Left lung (tissue), 10 donors: ENCODE results near the gene CUX1. TPM values are rescaled to one million over a fixed set of nuclear protein-coding genes. Genes with fewer than 3 reads are reported as not detected.
"Not testable (repeated sequence)": the region's sequence is repeated elsewhere in the genome, so short reads cannot be mapped to it uniquely, and the experiment has no call there.

Experiments used
- ATAC-seq: fragments of 200-7000 bp; cut with Tn5 transposase; one replicate; pipeline ENCODE4 v1.9.1; 2020; ENCODE audit warnings: moderate library complexity
- DNase-seq, 4 donors: peaks; one replicate each; pipeline ENCODE4 v3.0.0-alpha.2; 2013 to 2020
- H3K27ac ChIP-seq, 2 donors: fragments of 200-600 bp; sonication (generic) in 1 of 2; one replicate each; pipeline versions ENCODE4 v1.5.0 to v1.8.0; 2020 to 2021
- H3K27me3 ChIP-seq, 2 donors: fragments of 200-600 bp; sonication (generic) in 1 of 2; one replicate each; pipeline versions ENCODE4 v1.5.0 to v1.8.0; 2020 to 2021
- H3K36me3 ChIP-seq, 2 donors: fragments of 200-600 bp; sonication (generic) in 1 of 2; one replicate each; pipeline versions ENCODE4 v1.5.0 to v1.8.0; 2020 to 2021
- H3K4me1 ChIP-seq, 2 donors: fragments of 200-600 bp; one replicate each; pipeline ENCODE4 v1.8.0; 2021
- H3K4me3 ChIP-seq, 2 donors: fragments of 200-600 bp; sonication (generic) in 1 of 2; one replicate each; pipeline versions ENCODE4 v1.5.0 to v1.8.0; 2020 to 2021; ENCODE audit warnings: mild to moderate bottlenecking in 1 of 2
- H3K9me3 ChIP-seq, 2 donors: fragments of 200-600 bp; sonication (generic) in 1 of 2; one replicate each; pipeline versions ENCODE4 v1.5.0 to v1.8.0; 2020 to 2021
- intact Hi-C, 2 donors: fragments of 100-400 bp; cut with DNase I; formaldehyde crosslinking; loops; one replicate each; pipeline versions ENCODE4 v1.11.2 to v1.14.2; 2022
- polyA plus RNA-seq, 6 donors: library from polyadenylated mRNA; unstranded; fragments of 120-200 nt; gene quantifications; one replicate each; pipeline ENCODE4 v1.2.1, GENCODE V29; 2013; ENCODE audit not compliant: insufficient read length in 6 of 6
- total RNA-seq, 2 donors: library from RNA; stranded (reverse); fragmentation: NEBNext Ultra II Directional; extraction: Animal tissue kit (Norgen Biotek cat#: 25700); gene quantifications; one replicate each; pipeline ENCODE4 v1.2.1, GENCODE V29; 2021
- TF ChIP-seq, protein P1 (sequence below), 2 donors: fragments of 200-600 bp; sonication (generic) in 1 of 2; IDR thresholded peaks; one replicate each; pipeline versions ENCODE4 v1.5.0 to v1.8.0; 2021; ENCODE audit warnings: antibody characterized with exemption in 2 of 2
- donor health status: DM: no; HTN: yes; CAD: no.
- donor health status: DM: no; HTN: no; CAD: no.

CUX1 gene
- total and polyA plus RNA-seq, 8 donors, result 86.4 to 157 (median 96.4) TPM

GRCh38 chr7:101987494-101987893, 170.1 kb downstream of the CUX1 start:
- ATAC-seq (no peak), DNase-seq (no peak)
- no peak overlapping the region for H3K27ac ChIP-seq
- no peaks in the 10 kb centered on the region for H3K27me3 ChIP-seq
- peaks cover 0 to 4% of the 10 kb centered on the region in 2 donors for H3K36me3 ChIP-seq
- no peaks in the 10 kb centered on the region for H3K9me3 ChIP-seq
- peaks cover 0 to 14% of the 10 kb centered on the region in 2 donors for H3K4me1 ChIP-seq
- TF ChIP-seq, protein P1, sequence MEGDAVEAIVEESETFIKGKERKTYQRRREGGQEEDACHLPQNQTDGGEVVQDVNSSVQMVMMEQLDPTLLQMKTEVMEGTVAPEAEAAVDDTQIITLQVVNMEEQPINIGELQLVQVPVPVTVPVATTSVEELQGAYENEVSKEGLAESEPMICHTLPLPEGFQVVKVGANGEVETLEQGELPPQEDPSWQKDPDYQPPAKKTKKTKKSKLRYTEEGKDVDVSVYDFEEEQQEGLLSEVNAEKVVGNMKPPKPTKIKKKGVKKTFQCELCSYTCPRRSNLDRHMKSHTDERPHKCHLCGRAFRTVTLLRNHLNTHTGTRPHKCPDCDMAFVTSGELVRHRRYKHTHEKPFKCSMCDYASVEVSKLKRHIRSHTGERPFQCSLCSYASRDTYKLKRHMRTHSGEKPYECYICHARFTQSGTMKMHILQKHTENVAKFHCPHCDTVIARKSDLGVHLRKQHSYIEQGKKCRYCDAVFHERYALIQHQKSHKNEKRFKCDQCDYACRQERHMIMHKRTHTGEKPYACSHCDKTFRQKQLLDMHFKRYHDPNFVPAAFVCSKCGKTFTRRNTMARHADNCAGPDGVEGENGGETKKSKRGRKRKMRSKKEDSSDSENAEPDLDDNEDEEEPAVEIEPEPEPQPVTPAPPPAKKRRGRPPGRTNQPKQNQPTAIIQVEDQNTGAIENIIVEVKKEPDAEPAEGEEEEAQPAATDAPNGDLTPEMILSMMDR (IDR thresholded peaks at IDR 0.05), result no peak
- intact Hi-C loops, result no loop called here
- H3K4me3 ChIP-seq, result no peak overlapping the region

DNA sequence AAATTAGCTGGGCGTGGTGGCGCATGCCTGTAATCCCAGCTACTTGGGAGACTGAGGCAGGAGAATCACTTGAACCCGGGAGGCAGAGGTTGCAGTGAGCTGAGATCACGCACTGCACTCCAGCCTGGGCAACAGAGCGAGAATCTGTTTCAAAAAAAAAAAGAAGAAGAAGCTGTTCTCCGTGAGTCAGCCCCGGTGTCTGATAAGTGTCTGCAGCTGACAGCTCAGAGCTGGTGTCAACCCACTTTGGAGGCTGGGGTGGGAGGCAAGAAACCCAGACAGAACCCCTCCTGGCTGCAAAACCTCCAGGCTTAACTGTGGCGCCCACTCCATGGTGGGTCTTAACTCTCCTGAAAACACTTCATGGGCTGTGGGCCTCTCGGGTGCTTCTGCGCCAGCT, 170.6 kb downstream of the CUX1 start:
- peak in 1 of 4 donors; percentile 5 for DNase-seq
- H3K9me3 ChIP-seq, ATAC-seq, H3K36me3 ChIP-seq, H3K27me3 ChIP-seq, H3K27ac ChIP-seq, intact Hi-C loops, H3K4me3 ChIP-seq: not testable (repeated sequence)
- H3K4me1 ChIP-seq, result peaks cover 0 to 14% of the 10 kb centered on the region in 2 donors

DNA sequence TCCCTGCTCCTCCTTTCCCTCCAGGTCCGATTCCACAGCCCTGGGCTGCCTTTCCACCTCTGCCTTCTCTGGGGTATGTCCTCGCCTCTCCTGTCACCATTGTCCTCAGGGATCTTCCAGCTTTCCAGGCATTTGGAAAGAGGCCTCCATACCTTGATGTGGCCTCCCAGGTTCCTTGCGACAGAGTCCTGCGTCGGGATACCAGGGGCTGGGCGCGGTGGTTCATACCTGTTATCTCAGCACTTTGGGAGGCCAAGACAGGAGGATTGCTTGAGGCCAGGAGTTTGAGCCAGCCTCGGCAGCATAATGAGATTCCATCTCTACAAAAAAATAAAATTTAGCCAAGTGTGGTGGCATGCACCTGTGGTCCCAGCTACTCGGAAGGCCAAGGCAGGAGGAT, 171.1 kb downstream of the CUX1 start:
- Histone ChIP-seq H3K9me3 (no peaks in the 10 kb centered on the region), H3K36me3 (peaks cover 0 to 4% of the 10 kb centered on the region in 2 donors), H3K4me3 (no peak overlapping the region), H3K27ac (no peak overlapping the region), H3K4me1 (peaks cover 0 to 14% of the 10 kb centered on the region in 2 donors), H3K27me3 (no peaks in the 10 kb centered on the region)
- no peak for ATAC-seq
- intact Hi-C loops, result no loop called here
- TF ChIP-seq, protein P1 (IDR thresholded peaks at IDR 0.05), result no peak
- DNase-seq, result peak in 1 of 4 donors; percentile 29

DNA sequence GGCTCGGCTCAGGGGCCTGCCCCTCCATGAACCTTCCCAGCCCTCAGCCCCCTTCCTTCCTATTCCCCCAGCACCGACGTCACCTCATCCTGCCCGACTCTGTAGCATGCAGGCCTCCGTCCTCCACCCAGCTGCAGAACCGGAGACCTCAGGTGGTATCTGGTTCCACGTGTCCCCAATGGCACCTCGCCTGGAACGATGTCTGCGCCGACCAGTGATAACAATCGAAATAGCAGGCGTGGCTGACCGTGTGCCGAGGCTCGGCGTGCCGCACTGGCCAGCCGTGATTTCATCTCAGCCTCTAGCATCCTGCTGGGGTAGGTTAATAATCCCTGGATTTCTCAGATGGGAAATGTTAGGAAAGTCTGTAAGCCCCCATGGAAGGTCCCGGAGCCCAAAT, 171.7 kb downstream of the CUX1 start:
- TF ChIP-seq, protein P1 (IDR thresholded peaks at IDR 0.05), result no peak
- intact Hi-C loops, result no loop called here
- DNase-seq (peak in 1 of 4 donors; percentile 59), ATAC-seq (no peak)
- Histone ChIP-seq H3K27me3 (no peaks in the 10 kb centered on the region), H3K4me3 (no peak overlapping the region), H3K27ac (no peak overlapping the region), H3K4me1 (peaks cover 0 to 14% of the 10 kb centered on the region in 2 donors), H3K36me3 (peaks cover 0 to 4% of the 10 kb centered on the region in 2 donors), H3K9me3 (no peaks in the 10 kb centered on the region)

DNA sequence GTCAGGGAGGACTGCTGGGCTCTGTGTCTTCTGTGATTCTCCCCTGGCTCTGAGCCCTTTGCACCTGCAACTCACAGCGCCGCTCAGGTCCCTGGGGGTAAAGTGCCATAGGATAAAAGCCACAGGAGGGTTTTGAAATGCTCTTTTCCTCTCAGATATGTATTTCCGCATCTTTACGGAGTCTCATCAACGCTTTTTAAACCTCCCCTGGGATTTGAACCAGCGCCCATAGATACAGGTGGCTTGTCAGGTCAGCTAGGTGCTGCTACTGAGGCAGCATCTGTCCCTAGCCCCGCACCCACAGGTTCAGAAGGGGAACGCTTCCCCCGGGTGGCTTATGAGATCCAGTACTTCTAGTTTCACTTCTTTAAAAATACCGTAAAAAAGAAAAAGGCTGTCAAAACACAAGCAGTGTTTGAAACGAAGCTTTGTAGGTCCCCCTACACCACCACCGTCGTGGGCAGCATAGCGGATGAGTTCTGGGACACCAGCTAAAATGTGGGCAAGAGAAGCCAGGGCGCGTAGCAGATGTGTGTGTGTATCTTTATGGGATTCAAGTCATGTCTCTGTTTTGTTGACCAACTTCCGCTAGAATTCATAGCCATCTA, 173.5 kb downstream of the CUX1 start:
- peak in 2 of 4 donors; percentile 34 to 42 for DNase-seq
- no peak for ATAC-seq
- intact Hi-C loops, result no loop called here
- Histone ChIP-seq H3K4me3 (no peak overlapping the region), H3K27ac (no peak overlapping the region), H3K27me3 (no peaks in the 10 kb centered on the region), H3K36me3 (peaks cover 0 to 4% of the 10 kb centered on the region in 2 donors), H3K9me3 (no peaks in the 10 kb centered on the region), H3K4me1 (peaks cover 0 to 10% of the 10 kb centered on the region in 2 donors)
- TF ChIP-seq, protein P1 (IDR thresholded peaks at IDR 0.05), result no peak

DNA sequence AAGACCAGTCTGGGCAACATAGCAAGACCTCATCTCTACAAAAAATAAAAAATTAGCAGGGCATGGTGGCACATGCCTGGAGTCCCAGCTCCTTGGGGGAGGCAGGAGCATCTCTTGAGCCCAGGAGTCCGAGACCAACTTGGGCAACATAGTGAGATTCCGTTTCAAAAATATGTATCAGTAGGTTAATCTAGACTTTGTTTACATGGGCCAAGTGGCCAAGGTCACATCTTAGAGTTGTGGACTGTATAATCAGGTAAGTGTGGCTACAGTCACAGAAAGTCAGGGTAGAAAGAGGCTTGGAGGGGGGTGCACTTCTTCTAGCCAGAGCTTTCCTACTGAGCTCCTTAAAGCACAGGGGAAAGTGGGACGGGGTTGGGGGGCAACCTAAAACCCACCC, 174.4 kb downstream of the CUX1 start:
- DNase-seq, result peak in 1 of 4 donors; percentile 5
- H3K4me1 ChIP-seq, result peaks cover 0 to 15% of the 10 kb centered on the region in 2 donors
- TF ChIP-seq, protein P1 (IDR thresholded peaks at IDR 0.05), result no peak
- H3K27ac ChIP-seq, result no peak overlapping the region
- H3K4me3 ChIP-seq, result no peak overlapping the region
- H3K27me3 ChIP-seq, result no peaks in the 10 kb centered on the region
- H3K36me3 ChIP-seq, result peaks cover 0 to 4% of the 10 kb centered on the region in 2 donors
- ATAC-seq, result no peak
- no peaks in the 10 kb centered on the region for H3K9me3 ChIP-seq
- intact Hi-C loops, result no loop called here
